Mucosa of stomach (tissue), 1 donor: Measurements from ENCODE around the gene COL6A1.
A peak's percentile ranks its signal among the peaks of the same experiment; 100 is the strongest.

Experiments used
- H3K27me3 ChIP-seq: one replicate; pipeline ENCODE4 v1.7.0; 2013; ENCODE audit warnings: mild to moderate bottlenecking, low read length; ENCODE audit not compliant: control insufficient read depth, insufficient read depth
- H3K36me3 ChIP-seq: one replicate; pipeline ENCODE4 v1.7.0; 2013; ENCODE audit warnings: low read length; ENCODE audit not compliant: control insufficient read depth, insufficient read depth
- H3K4me1 ChIP-seq: one replicate; pipeline ENCODE4 v1.7.0; 2013; ENCODE audit warnings: mild to moderate bottlenecking, low read length; ENCODE audit not compliant: control insufficient read depth, insufficient read depth
- H3K4me3 ChIP-seq: one replicate; pipeline ENCODE4 v1.7.0; 2013; ENCODE audit warnings: low read length
- H3K9ac ChIP-seq: one replicate; pipeline ENCODE4 v1.7.0; 2013; ENCODE audit warnings: mild to moderate bottlenecking, low read length, moderate library complexity
- H3K9me3 ChIP-seq: one replicate; pipeline ENCODE4 v1.7.0; 2013; ENCODE audit warnings: mild to moderate bottlenecking, low read length, moderate library complexity; ENCODE audit not compliant: control insufficient read depth
- donor health status: Pancreatic carcinoma.

The COL6A1 gene

GRCh38 chr21:45981151-45982091, at the start of gene COL6A1:
TSS of gene COL6A1 (plus strand) at chr21:45981770. CDS start at chr21:45981851, 81 bp downstream.
- Histone ChIP-seq H3K4me1 (peaks cover 16% of the 10 kb centered on the region), H3K4me3 (no peak within 1 kb of the TSS), H3K36me3 (no peaks in the 10 kb centered on the region), H3K27me3 (peaks cover 31% of the 10 kb centered on the region), H3K9ac (peak within 1 kb of the TSS; percentile 29), H3K9me3 (no peaks in the 10 kb centered on the region)

GRCh38 chr21:45932922-45933502, 48.6 kb upstream of the COL6A1 start:
- no peaks in the 10 kb centered on the region for H3K4me1 ChIP-seq
- no peaks in the 10 kb centered on the region for H3K9me3 ChIP-seq
- H3K9ac ChIP-seq, result no peak overlapping the region
- H3K36me3 ChIP-seq, result no peaks in the 10 kb centered on the region
- no peak overlapping the region for H3K4me3 ChIP-seq
- H3K27me3 ChIP-seq, result no peaks in the 10 kb centered on the region

GRCh38 chr21:45934085-45934484, 47.5 kb upstream of the COL6A1 start:
- H3K36me3 ChIP-seq, result no peaks in the 10 kb centered on the region
- no peaks in the 10 kb centered on the region for H3K27me3 ChIP-seq
- no peak overlapping the region for H3K4me3 ChIP-seq
- no peaks in the 10 kb centered on the region for H3K9me3 ChIP-seq
- no peak overlapping the region for H3K9ac ChIP-seq
- no peaks in the 10 kb centered on the region for H3K4me1 ChIP-seq

GRCh38 chr21:45934554-45934953, 47.0 kb upstream of the COL6A1 start:
- Histone ChIP-seq H3K4me1 (no peaks in the 10 kb centered on the region), H3K9me3 (no peaks in the 10 kb centered on the region)

GRCh38 chr21:45935628-45936027, 45.9 kb upstream of the COL6A1 start:
- H3K9ac ChIP-seq, result no peak overlapping the region
- H3K27me3 ChIP-seq, result no peaks in the 10 kb centered on the region
- no peaks in the 10 kb centered on the region for H3K36me3 ChIP-seq
- no peaks in the 10 kb centered on the region for H3K9me3 ChIP-seq
- H3K4me1 ChIP-seq, result no peaks in the 10 kb centered on the region
- H3K4me3 ChIP-seq, result no peak overlapping the region

More at GRCh38 chr21:45934554-45934953, 47.0 kb upstream of the COL6A1 start:
- no peak overlapping the region for H3K9ac ChIP-seq
- H3K36me3 ChIP-seq, result no peaks in the 10 kb centered on the region
- H3K27me3 ChIP-seq, result no peaks in the 10 kb centered on the region
- no peak overlapping the region for H3K4me3 ChIP-seq

- H3K36me3 ChIP-seq, result no peaks in the 10 kb centered on the region
- H3K9me3 ChIP-seq, result no peaks in the 10 kb centered on the region
- H3K27me3 ChIP-seq, result no peaks in the 10 kb centered on the region
- H3K4me3 ChIP-seq, result no peak overlapping the region
- no peaks in the 10 kb centered on the region for H3K4me1 ChIP-seq
- H3K9ac ChIP-seq, result no peak overlapping the region
These were observed 43.7 kb upstream of the COL6A1 start for GRCh38 chr21:45937721-45938452.

GRCh38 chr21:45938453-45938755, 43.2 kb upstream of the COL6A1 start:
- Histone ChIP-seq H3K4me1 (no peaks in the 10 kb centered on the region), H3K36me3 (no peaks in the 10 kb centered on the region), H3K9ac (no peak overlapping the region), H3K27me3 (no peaks in the 10 kb centered on the region), H3K9me3 (no peaks in the 10 kb centered on the region), H3K4me3 (no peak overlapping the region)

- Histone ChIP-seq H3K9ac (no peak overlapping the region), H3K4me3 (no peak overlapping the region), H3K9me3 (no peaks in the 10 kb centered on the region), H3K36me3 (no peaks in the 10 kb centered on the region), H3K27me3 (no peaks in the 10 kb centered on the region), H3K4me1 (no peaks in the 10 kb centered on the region)
These were observed 42.6 kb upstream of the COL6A1 start for GRCh38 chr21:45938811-45939520.

GRCh38 chr21:45939521-45940045, 42.0 kb upstream of the COL6A1 start:
- H3K36me3 ChIP-seq, result no peaks in the 10 kb centered on the region
- H3K4me1 ChIP-seq, result no peaks in the 10 kb centered on the region
- H3K9ac ChIP-seq, result no peak overlapping the region
- no peak overlapping the region for H3K4me3 ChIP-seq
- H3K9me3 ChIP-seq, result no peaks in the 10 kb centered on the region
- H3K27me3 ChIP-seq, result no peaks in the 10 kb centered on the region

- no peaks in the 10 kb centered on the region for H3K27me3 ChIP-seq
- H3K9me3 ChIP-seq, result no peaks in the 10 kb centered on the region
- no peaks in the 10 kb centered on the region for H3K4me1 ChIP-seq
- H3K9ac ChIP-seq, result no peak overlapping the region
- H3K4me3 ChIP-seq, result no peak overlapping the region
- H3K36me3 ChIP-seq, result no peaks in the 10 kb centered on the region
These were observed 41.5 kb upstream of the COL6A1 start for GRCh38 chr21:45940091-45940490.

GRCh38 chr21:45940621-45941337, 40.8 kb upstream of the COL6A1 start:
- H3K9me3 ChIP-seq, result no peaks in the 10 kb centered on the region
- no peak overlapping the region for H3K4me3 ChIP-seq
- H3K36me3 ChIP-seq, result no peaks in the 10 kb centered on the region
- H3K27me3 ChIP-seq, result no peaks in the 10 kb centered on the region
- no peak overlapping the region for H3K9ac ChIP-seq
- no peaks in the 10 kb centered on the region for H3K4me1 ChIP-seq
